ENCODE data around the gene CFAP298. TPM values are rescaled to one million over a fixed set of nuclear protein-coding genes. Genes with fewer than 3 reads are reported as not detected.
"Not testable (repeated sequence)": the region's sequence is repeated elsewhere in the genome, so short reads cannot be mapped to it uniquely, and the experiment has no call there.

CFAP298 gene, protein sequence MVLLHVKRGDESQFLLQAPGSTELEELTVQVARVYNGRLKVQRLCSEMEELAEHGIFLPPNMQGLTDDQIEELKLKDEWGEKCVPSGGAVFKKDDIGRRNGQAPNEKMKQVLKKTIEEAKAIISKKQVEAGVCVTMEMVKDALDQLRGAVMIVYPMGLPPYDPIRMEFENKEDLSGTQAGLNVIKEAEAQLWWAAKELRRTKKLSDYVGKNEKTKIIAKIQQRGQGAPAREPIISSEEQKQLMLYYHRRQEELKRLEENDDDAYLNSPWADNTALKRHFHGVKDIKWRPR
- 14.7 and 14.8 TPM in 2 replicates for total RNA-seq

DNA sequence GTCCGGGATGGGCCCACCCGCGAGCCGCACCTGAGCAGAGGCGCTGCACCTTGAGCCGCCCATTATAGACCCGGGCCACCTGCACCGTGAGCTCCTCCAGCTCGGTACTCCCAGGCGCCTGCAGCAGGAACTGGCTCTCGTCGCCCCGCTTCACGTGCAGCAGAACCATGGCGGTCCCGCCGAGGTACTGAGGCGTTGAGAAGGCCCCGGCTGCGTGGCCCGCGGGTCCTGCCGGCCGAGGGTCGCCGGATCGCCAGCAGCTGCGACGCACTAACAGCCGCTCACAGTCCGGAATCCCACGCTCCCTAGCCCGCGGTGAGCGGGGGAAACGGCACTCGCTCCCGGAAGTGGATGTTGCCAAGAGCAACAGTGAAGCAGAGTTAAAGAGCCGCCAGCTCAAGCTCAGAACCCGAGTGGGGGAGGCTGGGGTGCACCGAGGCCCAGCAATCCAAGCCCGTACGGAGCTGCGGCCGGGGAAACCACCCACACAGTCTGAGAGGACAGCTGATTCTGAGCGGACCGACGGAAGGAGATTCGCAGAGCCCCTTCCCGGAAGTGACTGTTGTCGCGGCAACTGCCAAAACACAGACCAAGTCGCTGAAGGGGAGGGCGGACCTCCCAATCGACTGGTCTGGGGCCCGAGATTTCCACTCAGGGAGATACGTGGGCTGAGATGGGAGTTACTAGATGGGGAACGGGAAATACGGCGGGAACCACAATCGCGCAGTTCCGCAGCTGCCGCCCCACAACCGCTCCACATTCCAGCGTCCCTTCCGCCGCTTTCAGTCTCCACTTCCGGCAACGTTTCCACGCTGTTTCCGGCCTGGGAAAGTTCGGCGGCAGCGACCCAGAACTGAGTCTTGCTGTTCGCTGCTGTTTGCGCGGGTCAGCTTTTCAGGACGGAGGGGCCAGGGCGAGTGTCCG lies at the start of gene CFAP298:
CFAP298 (minus strand) TSS at position 303 of the 924 bp plus-strand sequence; CDS start at position 169, 134 bp downstream.
- Histone ChIP-seq H3K4me2 (ENCODE audit: insufficient read depth, low read length) (peak within 1 kb of the TSS; percentile 93), H3K79me2 (ENCODE audit: insufficient read depth, low read length) (peaks cover 25% of the 10 kb centered on the region), H4K20me1 (ENCODE audit: insufficient read depth, low read length) (peaks cover 5% of the 10 kb centered on the region), H3K4me3 (ENCODE audit: insufficient read depth, low read length) (peak within 1 kb of the TSS; percentile 95), H3K9me3 (ENCODE audit: low read depth, low read length) (no peaks in the 10 kb centered on the region), H2AFZ (ENCODE audit: low read length) (peak within 1 kb of the TSS; percentile 97), H3K36me3 (ENCODE audit: insufficient read depth, low read length) (peaks cover 17% of the 10 kb centered on the region), H3K27ac (ENCODE audit: low read depth, low read length) (peak within 1 kb of the TSS; percentile 97), H3K27me3 (ENCODE audit: insufficient read depth, low read length) (no peaks in the 10 kb centered on the region), H3K4me1 (ENCODE audit: insufficient read depth, low read length) (peaks cover 8% of the 10 kb centered on the region)
- TF ChIP-seq, protein P1, sequence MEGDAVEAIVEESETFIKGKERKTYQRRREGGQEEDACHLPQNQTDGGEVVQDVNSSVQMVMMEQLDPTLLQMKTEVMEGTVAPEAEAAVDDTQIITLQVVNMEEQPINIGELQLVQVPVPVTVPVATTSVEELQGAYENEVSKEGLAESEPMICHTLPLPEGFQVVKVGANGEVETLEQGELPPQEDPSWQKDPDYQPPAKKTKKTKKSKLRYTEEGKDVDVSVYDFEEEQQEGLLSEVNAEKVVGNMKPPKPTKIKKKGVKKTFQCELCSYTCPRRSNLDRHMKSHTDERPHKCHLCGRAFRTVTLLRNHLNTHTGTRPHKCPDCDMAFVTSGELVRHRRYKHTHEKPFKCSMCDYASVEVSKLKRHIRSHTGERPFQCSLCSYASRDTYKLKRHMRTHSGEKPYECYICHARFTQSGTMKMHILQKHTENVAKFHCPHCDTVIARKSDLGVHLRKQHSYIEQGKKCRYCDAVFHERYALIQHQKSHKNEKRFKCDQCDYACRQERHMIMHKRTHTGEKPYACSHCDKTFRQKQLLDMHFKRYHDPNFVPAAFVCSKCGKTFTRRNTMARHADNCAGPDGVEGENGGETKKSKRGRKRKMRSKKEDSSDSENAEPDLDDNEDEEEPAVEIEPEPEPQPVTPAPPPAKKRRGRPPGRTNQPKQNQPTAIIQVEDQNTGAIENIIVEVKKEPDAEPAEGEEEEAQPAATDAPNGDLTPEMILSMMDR (IDR thresholded peaks at IDR 0.05; ENCODE audit: extremely low read depth, low read depth, low read length): no peak
- peak; percentile 97 for DNase-seq (ENCODE audit: insufficient read length, low spot score, missing footprints)

DNA sequence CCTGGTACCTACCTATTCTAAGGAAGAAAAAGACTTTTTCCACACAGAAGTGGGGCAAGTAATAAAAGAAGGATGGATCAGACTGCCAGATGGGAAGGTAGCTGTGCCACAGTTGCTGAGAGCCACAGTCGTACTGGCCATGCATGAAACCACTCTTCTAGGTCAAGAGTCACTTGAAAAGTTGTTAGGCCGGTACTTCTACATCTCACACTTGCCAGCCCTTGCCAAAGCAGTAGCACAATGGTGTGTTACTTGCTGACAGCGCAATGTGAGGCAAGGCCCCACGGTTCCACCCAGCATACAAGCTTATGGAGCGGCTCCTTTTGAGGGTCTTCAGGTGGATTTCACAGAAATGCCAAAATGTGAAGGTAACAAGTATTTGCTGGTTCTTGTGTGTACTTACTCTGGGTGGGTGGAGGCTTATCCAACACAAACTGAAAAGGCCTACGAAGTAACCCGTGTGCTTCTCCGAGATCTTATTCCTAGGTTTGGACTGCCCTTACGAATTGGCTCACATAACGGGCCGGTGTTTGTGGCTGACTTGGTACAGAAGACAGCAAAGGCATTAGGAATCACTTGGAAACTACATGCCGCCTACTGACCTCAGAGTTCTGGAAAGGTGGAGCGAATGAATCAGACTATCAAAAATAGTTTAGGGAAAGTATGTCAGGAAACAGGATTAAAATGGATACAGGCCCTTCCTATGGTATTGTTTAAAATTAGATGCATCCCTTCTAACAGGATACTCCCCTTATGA lies 49.0 kb upstream of the CFAP298 start:
- not testable (repeated sequence) for H2AFZ ChIP-seq (ENCODE audit: low read length); H3K4me2 ChIP-seq (ENCODE audit: insufficient read depth, low read length); H3K9me3 ChIP-seq (ENCODE audit: low read depth, low read length); H4K20me1 ChIP-seq (ENCODE audit: insufficient read depth, low read length); H3K27me3 ChIP-seq (ENCODE audit: insufficient read depth, low read length); DNase-seq (ENCODE audit: insufficient read length, low spot score, missing footprints); H3K4me3 ChIP-seq (ENCODE audit: insufficient read depth, low read length); H3K4me1 ChIP-seq (ENCODE audit: insufficient read depth, low read length); H3K79me2 ChIP-seq (ENCODE audit: insufficient read depth, low read length); H3K27ac ChIP-seq (ENCODE audit: low read depth, low read length)
- peaks cover 28% of the 10 kb centered on the region for H3K36me3 ChIP-seq (ENCODE audit: insufficient read depth, low read length)

DNA sequence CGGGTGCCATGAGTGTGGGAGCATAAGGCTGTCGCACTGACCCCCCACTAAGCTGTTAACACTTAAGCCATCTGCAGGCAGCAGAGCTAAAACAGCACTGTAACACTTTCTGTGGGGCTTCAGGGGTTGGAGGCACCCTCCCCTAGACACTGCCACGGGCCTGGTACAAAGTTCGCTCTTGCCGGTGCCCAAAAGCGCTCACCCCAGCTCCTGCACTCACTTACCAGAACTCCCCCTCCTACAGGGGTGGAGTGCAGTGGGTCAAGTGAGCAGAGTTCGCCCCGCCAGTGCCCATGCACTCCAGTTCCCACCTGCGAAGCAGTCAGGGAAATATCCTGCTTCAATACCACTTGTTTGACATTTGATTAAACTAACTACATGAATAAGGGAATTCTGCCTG lies 46.3 kb upstream of the CFAP298 start:
- no peak overlapping the region for H3K4me3 ChIP-seq (ENCODE audit: insufficient read depth, low read length)
- H3K4me2 ChIP-seq (ENCODE audit: insufficient read depth, low read length): no peak overlapping the region
- no peaks in the 10 kb centered on the region for H3K9me3 ChIP-seq (ENCODE audit: low read depth, low read length)
- no peak overlapping the region for H3K27ac ChIP-seq (ENCODE audit: low read depth, low read length)
- no peaks in the 10 kb centered on the region for H3K4me1 ChIP-seq (ENCODE audit: insufficient read depth, low read length)
- no peaks in the 10 kb centered on the region for H3K27me3 ChIP-seq (ENCODE audit: insufficient read depth, low read length)
- H3K79me2 ChIP-seq (ENCODE audit: insufficient read depth, low read length): no peaks in the 10 kb centered on the region
- H4K20me1 ChIP-seq (ENCODE audit: insufficient read depth, low read length): no peaks in the 10 kb centered on the region
- TF ChIP-seq, protein P1 (IDR thresholded peaks at IDR 0.05; ENCODE audit: extremely low read depth, low read depth, low read length): no peak
- peaks cover 10% of the 10 kb centered on the region for H3K36me3 ChIP-seq (ENCODE audit: insufficient read depth, low read length)
- H2AFZ ChIP-seq (ENCODE audit: low read length): no peak overlapping the region
- DNase-seq (ENCODE audit: insufficient read length, low spot score, missing footprints): no peak

DNA sequence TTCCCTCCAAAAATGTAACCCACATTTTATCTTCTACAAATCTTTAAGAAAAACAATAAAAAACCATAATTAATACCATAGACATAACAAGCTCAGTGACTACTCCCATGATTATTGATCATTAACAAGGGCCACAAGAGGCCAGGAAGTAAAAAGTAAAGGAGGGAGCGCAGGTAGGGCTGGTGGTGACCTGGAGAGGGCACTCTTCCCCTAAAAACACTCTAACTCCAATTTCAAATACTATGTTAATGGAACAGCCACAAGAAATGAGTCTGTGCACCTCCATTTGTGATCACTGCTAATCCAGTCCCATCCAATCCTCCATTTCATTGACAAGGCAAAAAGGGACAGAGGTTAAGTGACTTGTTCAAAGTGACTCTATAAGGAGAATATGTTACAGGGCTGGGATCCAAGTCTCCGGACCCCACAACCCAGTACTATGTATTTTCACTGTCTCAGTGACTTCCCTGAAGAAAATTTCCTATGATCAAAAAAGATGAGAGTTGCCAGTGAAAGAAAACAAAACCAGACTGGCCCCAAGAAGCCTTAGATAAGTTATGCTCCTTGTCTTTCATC lies 41.2 kb upstream of the CFAP298 start:
- H2AFZ ChIP-seq (ENCODE audit: low read length): no peak overlapping the region
- H4K20me1 ChIP-seq (ENCODE audit: insufficient read depth, low read length): no peaks in the 10 kb centered on the region
- no peaks in the 10 kb centered on the region for H3K4me1 ChIP-seq (ENCODE audit: insufficient read depth, low read length)
- H3K79me2 ChIP-seq (ENCODE audit: insufficient read depth, low read length): no peaks in the 10 kb centered on the region
- H3K36me3 ChIP-seq (ENCODE audit: insufficient read depth, low read length): peaks cover 13% of the 10 kb centered on the region
- DNase-seq (ENCODE audit: insufficient read length, low spot score, missing footprints): no peak
- no peaks in the 10 kb centered on the region for H3K9me3 ChIP-seq (ENCODE audit: low read depth, low read length)
- H3K27ac ChIP-seq (ENCODE audit: low read depth, low read length): no peak overlapping the region
- TF ChIP-seq, protein P1 (IDR thresholded peaks at IDR 0.05; ENCODE audit: extremely low read depth, low read depth, low read length): peak; percentile 64
- H3K4me3 ChIP-seq (ENCODE audit: insufficient read depth, low read length): no peak overlapping the region
- H3K27me3 ChIP-seq (ENCODE audit: insufficient read depth, low read length): no peaks in the 10 kb centered on the region
- no peak overlapping the region for H3K4me2 ChIP-seq (ENCODE audit: insufficient read depth, low read length)

Data from osteoblast (primary cell).